Fibroblast of lung (primary cell): ENCODE measurements around the gene ANXA4. TPM values are rescaled to one million over a fixed set of nuclear protein-coding genes. Genes with fewer than 3 reads are reported as not detected.

Experiments used
- DNase-seq, 2 donors: peaks; one replicate each; pipeline versions ENCODE4 v3.0.0 to v3.0.0-alpha.2; 2010; ENCODE audit warnings: low read depth in 2 of 2
- H2AFZ ChIP-seq: 2 replicates; pipeline ENCODE4 v1.5.1; 2012; ENCODE audit warnings: low read length, control low read depth, inconsistent platforms
- H3K27ac ChIP-seq: 2 replicates; pipeline ENCODE4 v1.5.1; 2011; ENCODE audit warnings: low read length, control low read depth; ENCODE audit not compliant: insufficient read depth
- H3K27me3 ChIP-seq: 2 replicates; pipeline ENCODE4 v1.5.1; 2011; ENCODE audit warnings: mild to moderate bottlenecking, low read length; ENCODE audit not compliant: control insufficient read depth, insufficient read depth
- H3K36me3 ChIP-seq: 2 replicates; pipeline ENCODE4 v1.5.1; 2011; ENCODE audit warnings: low read length; ENCODE audit not compliant: control insufficient read depth, insufficient read depth
- H3K4me1 ChIP-seq: 2 replicates; pipeline ENCODE4 v1.5.1; 2011; ENCODE audit warnings: low read length; ENCODE audit not compliant: control insufficient read depth, insufficient read depth; ENCODE audit errors: extremely low read depth
- H3K4me2 ChIP-seq: 2 replicates; pipeline ENCODE4 v1.5.1; 2011; ENCODE audit warnings: low read length, control low read depth; ENCODE audit not compliant: insufficient read depth; ENCODE audit errors: extremely low read depth
- H3K4me3 ChIP-seq, 4 experiments: fragments of 200-600 bp in 1 of 4; sonication (generic) in 1 of 4; replicated peaks in 1 of 4; 2 replicates each; pipeline ENCODE4 v1.5.1; 2011 to 2016; ENCODE audit warnings: low read length in 4 of 4, low read depth in 3 of 4, mild to moderate bottlenecking in 3 of 4, control low read depth in 2 of 4, inconsistent platforms in 1 of 4, mixed read lengths in 1 of 4; ENCODE audit not compliant: insufficient read depth in 1 of 4; ENCODE audit errors: control extremely low read depth in 1 of 4
- H3K79me2 ChIP-seq: 2 replicates; pipeline ENCODE4 v1.5.1; 2012; ENCODE audit warnings: mild to moderate bottlenecking, low read length, inconsistent platforms; ENCODE audit not compliant: control insufficient read depth, insufficient read depth
- H3K9ac ChIP-seq: 2 replicates; pipeline ENCODE4 v1.5.1; 2011; ENCODE audit warnings: mild to moderate bottlenecking, low read length, control low read depth; ENCODE audit not compliant: insufficient read depth
- H3K9me3 ChIP-seq: 2 replicates; pipeline ENCODE4 v1.5.1; 2012; ENCODE audit warnings: low read depth, low read length; ENCODE audit not compliant: control insufficient read depth, insufficient read depth
- H4K20me1 ChIP-seq: 2 replicates; pipeline ENCODE4 v1.5.1; 2011; ENCODE audit warnings: low read length; ENCODE audit not compliant: control insufficient read depth, insufficient read depth; ENCODE audit errors: extremely low read depth
- CTCF ChIP-seq, 2 donors: IDR thresholded peaks in 1 of 2; conservative IDR thresholded peaks in 1 of 2; 1 replicate in 1 of 2; 2 replicates in 1 of 2; pipeline ENCODE4 v1.5.1; 2011 to 2012; ENCODE audit warnings: low read length in 2 of 2, control low read depth in 1 of 2, inconsistent platforms in 1 of 2, low read depth in 1 of 2, mild to moderate bottlenecking in 1 of 2
- EZH2 ChIP-seq: IDR thresholded peaks from 2 replicates; pipeline ENCODE4 v1.5.1; 2012; ENCODE audit warnings: low read length, control low read depth, mild to moderate bottlenecking; ENCODE audit errors: missing control alignments
- polyA plus RNA-seq, 2 donors: library from polyadenylated mRNA; depleted of rRNA in 1 of 2; stranded (reverse) in 1 of 2; unstranded in 1 of 2; fragments of >200 nt; gene quantifications; 2 replicates each; pipeline ENCODE4 v1.2.1, GENCODE V29; 2011 to 2012; ENCODE audit warnings: missing spikeins in 1 of 2
- total RNA-seq: library from RNA; depleted of rRNA; stranded (reverse); fragments of >200 nt; gene quantifications from 2 replicates; pipeline ENCODE4 v1.2.1, GENCODE V29; 2014

Gene ANXA4
- total and polyA plus RNA-seq, 2 donors (not counting 1 experiment from before 2014, with no cell fraction given) = 98.4 to 114 TPM

GRCh38 chr2:69718338-69718965, 23.5 kb upstream of the ANXA4 start:
- Histone ChIP-seq H3K4me1 (peaks cover 2% of the 10 kb centered on the region), H4K20me1 (no peaks in the 10 kb centered on the region), H3K9me3 (no peaks in the 10 kb centered on the region), H3K4me2 (no peak overlapping the region), H3K4me3 (no peak overlapping the region), H3K36me3 (no peaks in the 10 kb centered on the region), H2AFZ (no peak overlapping the region), H3K9ac (no peak overlapping the region), H3K27ac (no peak overlapping the region), H3K79me2 (no peaks in the 10 kb centered on the region), H3K27me3 (no peaks in the 10 kb centered on the region)
- DNase-seq = peak in 1 of 2 donors; percentile 33
- TF ChIP-seq CTCF (conservative IDR thresholded peaks at IDR 0.05 in 1 of 2, IDR thresholded peaks at IDR 0.05 in 1 of 2; ENCODE audit: low read depth in 1 of 2, low read length in 2 of 2) (no peak), EZH2 (no peak)

- Histone ChIP-seq H2AFZ (no peak overlapping the region), H3K4me1 (no peaks in the 10 kb centered on the region), H3K4me2 (no peak overlapping the region), H3K27me3 (no peaks in the 10 kb centered on the region), H4K20me1 (no peaks in the 10 kb centered on the region), H3K79me2 (no peaks in the 10 kb centered on the region), H3K9me3 (no peaks in the 10 kb centered on the region), H3K27ac (no peak overlapping the region), H3K36me3 (no peaks in the 10 kb centered on the region), H3K4me3 (no peak overlapping the region), H3K9ac (no peak overlapping the region)
- TF ChIP-seq CTCF (conservative IDR thresholded peaks at IDR 0.05 in 1 of 2, IDR thresholded peaks at IDR 0.05 in 1 of 2; ENCODE audit: low read depth in 1 of 2, low read length in 2 of 2) (peak; percentile 47 to 57), EZH2 (no peak)
- no peak for DNase-seq
These were observed 21.5 kb upstream of the ANXA4 start for GRCh38 chr2:69720404-69720803.

GRCh38 chr2:69721022-69721421, 20.9 kb upstream of the ANXA4 start:
- Histone ChIP-seq H3K36me3 (no peaks in the 10 kb centered on the region), H3K9ac (no peak overlapping the region), H2AFZ (no peak overlapping the region), H3K27ac (no peak overlapping the region), H3K4me3 (no peak overlapping the region), H3K9me3 (no peaks in the 10 kb centered on the region), H3K79me2 (no peaks in the 10 kb centered on the region), H4K20me1 (no peaks in the 10 kb centered on the region), H3K27me3 (no peaks in the 10 kb centered on the region), H3K4me2 (no peak overlapping the region), H3K4me1 (no peaks in the 10 kb centered on the region)
- TF ChIP-seq EZH2 = no peak
- no peak for TF ChIP-seq CTCF (conservative IDR thresholded peaks at IDR 0.05 in 1 of 2, IDR thresholded peaks at IDR 0.05 in 1 of 2; ENCODE audit: low read depth in 1 of 2, low read length in 2 of 2)
- no peak for DNase-seq
